H9 (cell line): ENCODE results near the gene IL31RA. TPM values are rescaled to one million over a fixed set of nuclear protein-coding genes. Genes with fewer than 3 reads are reported as not detected.

Experiments
- DNase-seq: peaks from one replicate; pipeline ENCODE4 v3.0.0-alpha.2; 2017
- H2AFZ ChIP-seq: one replicate; pipeline ENCODE4 v1.6.1; 2013; ENCODE audit warnings: mild to moderate bottlenecking, low read length, control low read depth, moderate library complexity
- H2AK5ac ChIP-seq: 2 replicates; pipeline ENCODE4 v1.6.1; 2013; ENCODE audit warnings: low read length, control low read depth, mixed read lengths; ENCODE audit not compliant: insufficient read length
- H2BK120ac ChIP-seq: one replicate; pipeline ENCODE4 v1.6.1; 2013; ENCODE audit warnings: low read depth, mild to moderate bottlenecking, low read length, control low read depth, inconsistent platforms; ENCODE audit not compliant: poor library complexity, severe bottlenecking
- H2BK12ac ChIP-seq: 2 replicates; pipeline ENCODE4 v1.6.1; 2013; ENCODE audit warnings: low read length, control low read depth, mixed read lengths, low read depth; ENCODE audit not compliant: insufficient read length
- H2BK15ac ChIP-seq: 2 replicates; pipeline ENCODE4 v1.6.1; 2013; ENCODE audit warnings: low read depth, low read length, control low read depth
- H2BK20ac ChIP-seq: one replicate; pipeline ENCODE4 v1.6.1; 2013; ENCODE audit warnings: low read depth, mild to moderate bottlenecking, low read length, control low read depth, inconsistent platforms; ENCODE audit not compliant: poor library complexity, severe bottlenecking
- H2BK5ac ChIP-seq: 2 replicates; pipeline ENCODE4 v1.6.1; 2013; ENCODE audit warnings: low read length, control low read depth, mixed read lengths; ENCODE audit not compliant: insufficient read length
- H3K14ac ChIP-seq: 2 replicates; pipeline ENCODE4 v1.6.1; 2013; ENCODE audit warnings: low read length, control low read depth; ENCODE audit not compliant: insufficient read depth
- H3K18ac ChIP-seq: 2 replicates; pipeline ENCODE4 v1.6.1; 2013; ENCODE audit warnings: low read depth, mild to moderate bottlenecking, mixed read lengths, low read length, control low read depth; ENCODE audit not compliant: insufficient read length
- H3K23ac ChIP-seq: 2 replicates; pipeline ENCODE4 v1.6.1; 2013; ENCODE audit warnings: low read length, control low read depth, mixed read lengths, low read depth; ENCODE audit not compliant: insufficient read length
- H3K23me2 ChIP-seq: 2 replicates; pipeline ENCODE4 v1.6.1; 2013; ENCODE audit warnings: low read depth, mild to moderate bottlenecking, mixed read lengths, low read length, control low read depth; ENCODE audit not compliant: insufficient read length, poor library complexity, severe bottlenecking
- H3K27ac ChIP-seq: 2 replicates; pipeline ENCODE4 v1.5.1; 2013; ENCODE audit warnings: low read length, control low read depth, mixed read lengths, low read depth; ENCODE audit not compliant: insufficient read length
- H3K27me3 ChIP-seq: 2 replicates; pipeline ENCODE4 v1.6.1; 2013; ENCODE audit warnings: low read length, control low read depth, inconsistent platforms; ENCODE audit not compliant: insufficient read depth
- H3K4ac ChIP-seq: 2 replicates; pipeline ENCODE4 v1.6.1; 2013; ENCODE audit warnings: low read depth, mild to moderate bottlenecking, control low read depth, inconsistent platforms, low read length, moderate library complexity
- H3K4me1 ChIP-seq: 2 replicates; pipeline ENCODE4 v1.6.1; 2013; ENCODE audit warnings: low read length, control low read depth, inconsistent platforms; ENCODE audit not compliant: insufficient read depth
- H3K4me2 ChIP-seq: 2 replicates; pipeline ENCODE4 v1.6.1; 2013; ENCODE audit warnings: low read length, control low read depth, mixed read lengths; ENCODE audit not compliant: insufficient read length, insufficient read depth
- H3K56ac ChIP-seq: 2 replicates; pipeline ENCODE4 v1.6.1; 2013; ENCODE audit warnings: low read depth, mild to moderate bottlenecking, mixed read lengths, low read length, control low read depth; ENCODE audit not compliant: insufficient read length
- H3K79me1 ChIP-seq: 2 replicates; pipeline ENCODE4 v1.6.1; 2013; ENCODE audit warnings: low read depth, mild to moderate bottlenecking, moderate library complexity, low read length, control low read depth, inconsistent platforms; ENCODE audit not compliant: insufficient read depth, poor library complexity, severe bottlenecking
- H3K79me2 ChIP-seq: 2 replicates; pipeline ENCODE4 v1.6.1; 2013; ENCODE audit warnings: low read length, control low read depth, inconsistent platforms; ENCODE audit not compliant: insufficient read depth
- H3K9ac ChIP-seq: 2 replicates; pipeline ENCODE4 v1.6.1; 2013; ENCODE audit warnings: low read length, control low read depth, mixed read lengths; ENCODE audit not compliant: insufficient read length; ENCODE audit errors: extremely low read depth
- H3K9me3 ChIP-seq: one replicate; pipeline ENCODE4 v1.6.1; 2013; ENCODE audit warnings: low read depth, low read length, inconsistent platforms; ENCODE audit not compliant: control insufficient read depth
- H3T11ph ChIP-seq: one replicate; pipeline ENCODE4 v1.6.1; 2013; ENCODE audit warnings: mild to moderate bottlenecking, low read length, control low read depth, inconsistent platforms
- H4K20me1 ChIP-seq: one replicate; pipeline ENCODE4 v1.6.1; 2013; ENCODE audit not compliant: control insufficient read depth, insufficient read length, insufficient read depth
- H4K5ac ChIP-seq: 2 replicates; pipeline ENCODE4 v1.6.1; 2013; ENCODE audit warnings: low read depth, mild to moderate bottlenecking, mixed read lengths, low read length, control low read depth; ENCODE audit not compliant: insufficient read length
- H4K8ac ChIP-seq: replicated peaks from 2 replicates; pipeline ENCODE4 v1.6.1; 2013; ENCODE audit warnings: low read length, control low read depth, mixed read lengths, low read depth; ENCODE audit not compliant: insufficient read length
- H4K91ac ChIP-seq: 2 replicates; pipeline ENCODE4 v1.6.1; 2013; ENCODE audit warnings: low read depth, mild to moderate bottlenecking, moderate library complexity, mixed read lengths, low read length, control low read depth; ENCODE audit not compliant: insufficient read length
- H3K27ac Mint-ChIP-seq, 3 experiments: 2 replicates in 2 of 3; 3 replicates in 1 of 3; pipeline ENCODE4 v1.8.0; 2020 to 2021; ENCODE audit warnings: mixed read lengths in 3 of 3, mild to moderate bottlenecking in 1 of 3, moderate library complexity in 1 of 3
- H3K27me3 Mint-ChIP-seq: 2 replicates; pipeline ENCODE4 v1.8.0; 2021; ENCODE audit warnings: low read depth, mild to moderate bottlenecking, moderate library complexity, mixed read lengths
- H3K36me3 Mint-ChIP-seq, 3 experiments: 2 replicates in 2 of 3; 3 replicates in 1 of 3; pipeline ENCODE4 v1.8.0; 2020 to 2021; ENCODE audit warnings: low read depth in 3 of 3, mixed read lengths in 3 of 3; ENCODE audit not compliant: insufficient read depth in 1 of 3
- H3K4me1 Mint-ChIP-seq, 2 experiments: 2 replicates each; pipeline ENCODE4 v1.8.0; 2020; ENCODE audit warnings: mixed read lengths in 2 of 2
- H3K4me3 Mint-ChIP-seq, 2 experiments: 2 replicates in 1 of 2; 3 replicates in 1 of 2; pipeline ENCODE4 v1.8.0; 2020 to 2021; ENCODE audit warnings: mild to moderate bottlenecking in 2 of 2, mixed read lengths in 2 of 2, moderate library complexity in 1 of 2
- H3K9me3 Mint-ChIP-seq, 2 experiments: 2 replicates in 1 of 2; 3 replicates in 1 of 2; pipeline ENCODE4 v1.8.0; 2020; ENCODE audit warnings: mild to moderate bottlenecking in 2 of 2, mixed read lengths in 2 of 2, moderate library complexity in 1 of 2
- WGBS: extraction: QIAGEN DNeasy Blood & Tissue Kit; methylation state at CpG from one replicate; pipeline ENCODE4 v1.1.7; 2013; ENCODE audit warnings: missing lambda C conversion rate, low lambda C conversion rate, mixed read lengths; ENCODE audit not compliant: insufficient read length; ENCODE audit errors: extremely low coverage; 5-methylcytosine and 5-hydroxymethylcytosine counted together
- total RNA-seq: library from RNA; stranded (reverse); gene quantifications from 2 replicates; pipeline ENCODE4 v1.2.1, GENCODE V29; 2021
- TF ChIP-seq, protein P1 (sequence below): fragments of 200-600 bp; sonication (generic); conservative IDR thresholded peaks from 3 replicates; pipeline ENCODE4 v1.8.0; 2021; ENCODE audit warnings: antibody characterized with exemption, mild to moderate bottlenecking

IL31RA gene
- total RNA-seq, 1 experiment from 2014 or later = 0.11 TPM

DNA sequence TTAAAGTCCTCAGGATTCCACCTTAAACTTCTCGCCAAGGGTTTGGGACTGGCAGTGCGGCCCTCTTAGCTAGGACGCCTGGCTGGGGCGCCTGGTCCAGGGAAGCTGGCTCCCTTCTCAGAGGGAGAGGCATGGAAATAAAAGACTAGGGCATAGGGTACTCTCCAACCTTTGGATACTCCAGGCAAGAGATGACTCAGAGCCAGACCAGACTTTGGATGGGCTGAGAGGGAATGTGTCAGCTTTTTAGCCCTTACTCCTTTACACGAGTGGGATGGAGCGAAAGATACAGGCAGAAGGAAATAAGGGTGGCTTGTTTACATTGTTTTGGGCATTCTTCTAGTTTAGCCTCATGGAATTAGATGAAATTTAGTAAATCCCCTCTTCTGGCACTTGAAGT is 48.2 kb downstream of the IL31RA start:
- Mint-ChIP-seq H3K9me3 (no peaks in the 10 kb centered on the region), H3K27ac (no peak overlapping the region)
- no peak for DNase-seq

More for the DNA sequence above, 48.2 kb downstream of the IL31RA start:
- Histone ChIP-seq H3K4me2 (no peak overlapping the region), H2AK5ac (no peak overlapping the region), H3K23ac (no peak overlapping the region), H2BK12ac (no peak overlapping the region), H3K18ac (no peak overlapping the region), H2BK120ac (no peak overlapping the region), H4K8ac (no peak overlapping the region), H3K4me1 (no peaks in the 10 kb centered on the region), H4K20me1 (no peaks in the 10 kb centered on the region), H3K27me3 (no peaks in the 10 kb centered on the region), H3K79me1 (no peaks in the 10 kb centered on the region), H2BK5ac (no peak overlapping the region), H3K9me3 (no peaks in the 10 kb centered on the region), H3K23me2 (no peaks in the 10 kb centered on the region), H4K91ac (no peak overlapping the region), H2BK15ac (no peak overlapping the region), H3K4ac (no peak overlapping the region), H2BK20ac (no peak overlapping the region), H3K79me2 (no peaks in the 10 kb centered on the region), H4K5ac (no peak overlapping the region), H3K56ac (no peak overlapping the region), H2AFZ (no peak overlapping the region), H3T11ph (no peak overlapping the region), H3K27ac (no peak overlapping the region), H3K14ac (no peak overlapping the region), H3K9ac (no peak overlapping the region)
- no peaks in the 10 kb centered on the region for H3K36me3 Mint-ChIP-seq
- TF ChIP-seq, protein P1, sequence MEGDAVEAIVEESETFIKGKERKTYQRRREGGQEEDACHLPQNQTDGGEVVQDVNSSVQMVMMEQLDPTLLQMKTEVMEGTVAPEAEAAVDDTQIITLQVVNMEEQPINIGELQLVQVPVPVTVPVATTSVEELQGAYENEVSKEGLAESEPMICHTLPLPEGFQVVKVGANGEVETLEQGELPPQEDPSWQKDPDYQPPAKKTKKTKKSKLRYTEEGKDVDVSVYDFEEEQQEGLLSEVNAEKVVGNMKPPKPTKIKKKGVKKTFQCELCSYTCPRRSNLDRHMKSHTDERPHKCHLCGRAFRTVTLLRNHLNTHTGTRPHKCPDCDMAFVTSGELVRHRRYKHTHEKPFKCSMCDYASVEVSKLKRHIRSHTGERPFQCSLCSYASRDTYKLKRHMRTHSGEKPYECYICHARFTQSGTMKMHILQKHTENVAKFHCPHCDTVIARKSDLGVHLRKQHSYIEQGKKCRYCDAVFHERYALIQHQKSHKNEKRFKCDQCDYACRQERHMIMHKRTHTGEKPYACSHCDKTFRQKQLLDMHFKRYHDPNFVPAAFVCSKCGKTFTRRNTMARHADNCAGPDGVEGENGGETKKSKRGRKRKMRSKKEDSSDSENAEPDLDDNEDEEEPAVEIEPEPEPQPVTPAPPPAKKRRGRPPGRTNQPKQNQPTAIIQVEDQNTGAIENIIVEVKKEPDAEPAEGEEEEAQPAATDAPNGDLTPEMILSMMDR = no peak
- no CpG with 5 or more reads among the region's 6 CpGs for WGBS
- H3K27me3 Mint-ChIP-seq = peaks cover 2% of the 10 kb centered on the region
- no peak overlapping the region for H3K4me3 Mint-ChIP-seq
- no peaks in the 10 kb centered on the region; a peak in 1 of 4 replicates for H3K4me1 Mint-ChIP-seq
